ENCODE data around the gene NPDC1. TPM values are rescaled to one million over a fixed set of nuclear protein-coding genes. Genes with fewer than 3 reads are reported as not detected.

NPDC1 gene
- total and polyA plus RNA-seq, 4 donors: 2.7 to 14.5 (median 7.3) TPM

GRCh38 chr9:137026828-137027227 is 19.1 kb downstream of the NPDC1 start:
- no peaks in the 10 kb centered on the region for H3K9me3 ChIP-seq (ENCODE audit: control insufficient read depth in 4 of 4, low read length in 3 of 4)
- no peaks in the 10 kb centered on the region for H3K36me3 ChIP-seq (ENCODE audit: control insufficient read depth in 4 of 4, insufficient read depth in 3 of 4, low read depth in 1 of 4, low read length in 3 of 4)
- 36% methylated on average over 4 of the region's 4 CpGs for WGBS
- peak; percentile 25 for TF ChIP-seq YY1 (IDR thresholded peaks at IDR 0.05)
- no peak for TF ChIP-seq RAD21 (IDR thresholded peaks at IDR 0.05)
- TF ChIP-seq RXRA (IDR thresholded peaks at IDR 0.05): peak in 1 of 2 donors; percentile 4
- TF ChIP-seq EGR1 (IDR thresholded peaks at IDR 0.05; ENCODE audit: low read depth in 2 of 2): no peak
- TF ChIP-seq JUND (IDR thresholded peaks at IDR 0.05): no peak
- TF ChIP-seq SP1 (IDR thresholded peaks at IDR 0.05): no peak
- TF ChIP-seq MAX (IDR thresholded peaks at IDR 0.05): no peak
- H3K27me3 ChIP-seq (ENCODE audit: control insufficient read depth in 4 of 4, insufficient read depth in 4 of 4, low read length in 3 of 4): no peaks in the 10 kb centered on the region
- peak overlapping the region; percentile 43 to 71 for H3K27ac ChIP-seq (ENCODE audit: low read depth in 1 of 2, low read length in 2 of 2)
- H3K4me3 ChIP-seq (ENCODE audit: low read depth in 1 of 3, low read length in 3 of 3): peak overlapping the region in 2 of 3 donors; percentile 58 to 72
- no peak for DNase-seq (ENCODE audit: low spot score)
- peaks cover 39 to 71% (median 54%) of the 10 kb centered on the region in 4 donors for H3K4me1 ChIP-seq (ENCODE audit: control insufficient read depth in 4 of 4, insufficient read depth in 4 of 4, low read length in 3 of 4)
- H3K9ac ChIP-seq (ENCODE audit: low read depth in 1 of 2, low read length in 2 of 2): peak overlapping the region in 1 of 2 donors; percentile 10

- 91% methylated on average over 2 of the region's 2 CpGs for WGBS
- H3K27ac ChIP-seq (ENCODE audit: low read depth in 1 of 2, low read length in 2 of 2): no peak overlapping the region
- H3K27me3 ChIP-seq (ENCODE audit: control insufficient read depth in 4 of 4, insufficient read depth in 4 of 4, low read length in 3 of 4): no peaks in the 10 kb centered on the region
- no peak overlapping the region for H3K4me3 ChIP-seq (ENCODE audit: low read depth in 1 of 3, low read length in 3 of 3)
- H3K4me1 ChIP-seq (ENCODE audit: control insufficient read depth in 4 of 4, insufficient read depth in 4 of 4, low read length in 3 of 4): peaks cover 39 to 71% (median 54%) of the 10 kb centered on the region in 4 donors
- H3K36me3 ChIP-seq (ENCODE audit: control insufficient read depth in 4 of 4, insufficient read depth in 3 of 4, low read depth in 1 of 4, low read length in 3 of 4): no peaks in the 10 kb centered on the region
- H3K9me3 ChIP-seq (ENCODE audit: control insufficient read depth in 4 of 4, low read length in 3 of 4): no peaks in the 10 kb centered on the region
- TF ChIP-seq TAF1 (conservative IDR thresholded peaks at IDR 0.05) (no peak), RXRA (IDR thresholded peaks at IDR 0.05) (no peak), SP1 (IDR thresholded peaks at IDR 0.05) (no peak), MAX (IDR thresholded peaks at IDR 0.05) (no peak), EGR1 (IDR thresholded peaks at IDR 0.05; ENCODE audit: low read depth in 2 of 2) (no peak), FOXA1 (IDR thresholded peaks at IDR 0.05) (no peak), JUND (IDR thresholded peaks at IDR 0.05) (no peak), ZBTB33 (IDR thresholded peaks at IDR 0.05) (no peak), FOXA2 (IDR thresholded peaks at IDR 0.05) (no peak)
- no peak for DNase-seq (ENCODE audit: low spot score)
- H3K9ac ChIP-seq (ENCODE audit: low read depth in 1 of 2, low read length in 2 of 2): no peak overlapping the region
These were observed 19.6 kb downstream of the NPDC1 start for GRCh38 chr9:137026384-137026783.

- H3K36me3 ChIP-seq (ENCODE audit: control insufficient read depth in 4 of 4, insufficient read depth in 3 of 4, low read depth in 1 of 4, low read length in 3 of 4): no peaks in the 10 kb centered on the region
- WGBS: 43% methylated on average over 21 of the region's 21 CpGs
- TF ChIP-seq ATF3 (IDR thresholded peaks at IDR 0.05) (no peak), HNF4G (IDR thresholded peaks at IDR 0.05) (no peak), YY1 (IDR thresholded peaks at IDR 0.05) (no peak), RXRA (IDR thresholded peaks at IDR 0.05) (peak in 1 of 2 donors; percentile 49), REST (IDR thresholded peaks at IDR 0.05) (no peak), RAD21 (IDR thresholded peaks at IDR 0.05) (no peak), EGR1 (IDR thresholded peaks at IDR 0.05; ENCODE audit: low read depth in 2 of 2) (no peak), GABPA (IDR thresholded peaks at IDR 0.05 in 1 of 2, conservative IDR thresholded peaks at IDR 0.05 in 1 of 2) (no peak), ZBTB33 (IDR thresholded peaks at IDR 0.05) (no peak), TAF1 (conservative IDR thresholded peaks at IDR 0.05) (no peak), FOXA1 (IDR thresholded peaks at IDR 0.05) (no peak), CTCF (IDR thresholded peaks at IDR 0.05; ENCODE audit: low read depth, low read length, missing input control) (peak; percentile 9), JUND (IDR thresholded peaks at IDR 0.05) (no peak)
These were observed 20.4 kb downstream of the NPDC1 start for GRCh38 chr9:137025517-137025966.

More at GRCh38 chr9:137025517-137025966, 20.4 kb downstream of the NPDC1 start:
- no peak for DNase-seq (ENCODE audit: low spot score)
- Histone ChIP-seq H3K9me3 (ENCODE audit: control insufficient read depth in 4 of 4, low read length in 3 of 4) (no peaks in the 10 kb centered on the region), H3K27ac (ENCODE audit: low read depth in 1 of 2, low read length in 2 of 2) (peak overlapping the region in 1 of 2 donors; percentile 14), H3K27me3 (ENCODE audit: control insufficient read depth in 4 of 4, insufficient read depth in 4 of 4, low read length in 3 of 4) (no peaks in the 10 kb centered on the region), H3K4me1 (ENCODE audit: control insufficient read depth in 4 of 4, insufficient read depth in 4 of 4, low read length in 3 of 4) (peaks cover 39 to 71% (median 54%) of the 10 kb centered on the region in 4 donors), H3K9ac (ENCODE audit: low read depth in 1 of 2, low read length in 2 of 2) (no peak overlapping the region), H3K4me3 (ENCODE audit: low read depth in 1 of 3, low read length in 3 of 3) (no peak overlapping the region)
